Stimulated activated CD4-positive, alpha-beta T cell treated with anti-CD3 and anti-CD28 coated beads, Interleukin-2, amount 100 ng/mL, for 48 hours (primary cell): ENCODE results near the gene RHOV.
A peak's percentile ranks its signal among the peaks of the same experiment; 100 is the strongest.

Experiments used
- DNase-seq, 2 donors: peaks; one replicate each; pipeline ENCODE4 v3.0.0-alpha.2; 2020

Gene RHOV

GRCh38 chr15:40843885-40844695 lies 29.9 kb downstream of the RHOV start, which contains the start of gene SPINT1:
TSS of gene SPINT1 (plus strand) at chr15:40844048. CDS start at chr15:40844555, 507 bp downstream.
- peak; percentile 64 to 74 for DNase-seq

GRCh38 chr15:40843261-40843884 lies 30.7 kb downstream of the RHOV start:
- no peak for DNase-seq

- no peak for DNase-seq
These were observed 32.3 kb downstream of the RHOV start for GRCh38 chr15:40841741-40842140.

- DNase-seq: no peak
These were observed 35.3 kb downstream of the RHOV start for GRCh38 chr15:40838756-40839155.

GRCh38 chr15:40836020-40836419 lies 38.0 kb downstream of the RHOV start:
- no peak for DNase-seq

GRCh38 chr15:40832903-40833302 lies 41.1 kb downstream of the RHOV start:
- no peak for DNase-seq

GRCh38 chr15:40831861-40832260 lies 42.2 kb downstream of the RHOV start:
- DNase-seq: no peak

GRCh38 chr15:40830884-40831283 lies 43.1 kb downstream of the RHOV start:
- no peak for DNase-seq

- DNase-seq: no peak
These were observed 44.9 kb downstream of the RHOV start for GRCh38 chr15:40829115-40829514.

GRCh38 chr15:40828447-40829036 lies 45.5 kb downstream of the RHOV start, which contains the start of gene PPP1R14D:
TSS of gene PPP1R14D (minus strand) at chr15:40828708. CDS start at chr15:40828641, 67 bp downstream.
- no peak for DNase-seq

- no peak for DNase-seq
These were observed 47.5 kb downstream of the RHOV start for GRCh38 chr15:40826423-40827075.

GRCh38 chr15:40825661-40826422 lies 48.2 kb downstream of the RHOV start:
- DNase-seq: no peak

GRCh38 chr15:40823572-40824343 lies 50.3 kb downstream of the RHOV start:
- DNase-seq: no peak
